Measurements from ENCODE around the gene ADAMTS16.

Gene ADAMTS16

DNA sequence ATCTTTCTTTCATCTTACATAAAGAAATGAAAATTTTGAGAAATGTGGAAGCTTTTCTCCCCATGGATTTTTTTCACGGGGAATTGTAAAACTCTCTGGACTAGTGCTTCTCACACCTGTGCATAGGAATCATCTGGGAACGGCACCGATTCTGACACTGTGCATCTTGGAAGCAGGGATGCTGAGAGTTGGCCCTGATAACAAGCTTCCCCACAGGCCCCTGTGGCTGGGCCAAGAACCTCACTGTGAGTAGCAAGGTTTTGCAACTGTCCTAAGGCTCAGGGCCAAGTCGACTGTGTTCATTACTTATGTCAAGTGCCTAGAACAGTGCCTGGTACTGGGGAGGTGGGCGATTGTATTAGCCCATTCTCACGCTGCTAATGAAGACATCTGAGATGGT is 174.5 kb downstream of the ADAMTS16 start:
- Histone ChIP-seq H3K4me1 (ENCODE audit: control insufficient read depth, insufficient read depth, low read length) (no peaks in the 10 kb centered on the region), H3K9ac (ENCODE audit: low read length) (no peak overlapping the region), H3K4me3 (ENCODE audit: low read length) (no peak overlapping the region)

DNA sequence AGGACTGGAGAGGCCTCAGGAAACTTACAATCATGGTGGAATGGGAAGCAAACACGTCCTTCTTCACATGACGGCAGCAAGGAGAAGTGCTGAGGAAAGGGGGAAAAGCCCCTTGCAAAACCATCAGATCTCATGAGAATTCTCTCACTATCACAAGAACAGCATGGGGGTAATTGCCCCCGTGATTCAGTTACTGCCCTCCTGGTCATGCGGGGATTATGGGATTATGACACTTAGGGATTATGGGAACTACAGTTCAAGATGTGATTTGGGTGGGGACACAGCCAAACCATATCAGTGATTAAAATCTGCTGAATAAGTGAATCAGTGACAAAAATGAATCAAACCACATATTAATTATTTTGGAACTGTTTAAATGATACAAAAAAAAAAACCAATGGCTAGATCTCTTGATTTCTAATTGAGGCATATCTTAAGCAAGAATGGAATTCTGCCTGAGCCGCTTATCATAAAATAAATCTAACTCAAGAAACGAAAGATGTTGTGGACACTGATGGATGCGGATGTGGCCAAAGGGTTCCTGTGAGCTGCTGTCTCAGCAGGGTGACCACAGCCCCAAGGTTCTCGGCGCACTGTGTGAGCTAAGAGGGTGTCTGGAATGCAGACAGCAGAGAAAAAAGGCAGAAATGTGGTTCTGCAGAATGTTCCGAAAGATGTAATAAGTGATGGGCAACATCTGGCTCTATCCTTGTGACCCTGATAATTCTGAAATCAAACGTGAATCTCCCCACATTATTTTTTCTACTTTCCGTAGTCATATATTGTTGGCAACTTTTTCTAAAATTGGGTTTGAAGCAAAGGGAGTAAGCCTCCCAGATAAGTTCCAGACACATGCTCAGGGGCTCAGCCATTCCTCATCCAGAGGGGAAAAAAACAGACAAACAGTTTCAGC is 175.2 kb downstream of the ADAMTS16 start:
- Histone ChIP-seq H3K9me3 (ENCODE audit: control insufficient read depth, low read length) (no peaks in the 10 kb centered on the region), H3K27me3 (ENCODE audit: control insufficient read depth, insufficient read depth, low read length) (no peaks in the 10 kb centered on the region), H3K9ac (ENCODE audit: low read length) (no peak overlapping the region), H3K4me1 (ENCODE audit: control insufficient read depth, insufficient read depth, low read length) (no peaks in the 10 kb centered on the region), H3K4me3 (ENCODE audit: low read length) (no peak overlapping the region), H3K36me3 (ENCODE audit: control insufficient read depth, insufficient read depth, low read length) (no peaks in the 10 kb centered on the region)

More for the DNA sequence above, 174.5 kb downstream of the ADAMTS16 start:
- Histone ChIP-seq H3K36me3 (ENCODE audit: control insufficient read depth, insufficient read depth, low read length) (no peaks in the 10 kb centered on the region), H3K27me3 (ENCODE audit: control insufficient read depth, insufficient read depth, low read length) (no peaks in the 10 kb centered on the region), H3K9me3 (ENCODE audit: control insufficient read depth, low read length) (no peaks in the 10 kb centered on the region)

DNA sequence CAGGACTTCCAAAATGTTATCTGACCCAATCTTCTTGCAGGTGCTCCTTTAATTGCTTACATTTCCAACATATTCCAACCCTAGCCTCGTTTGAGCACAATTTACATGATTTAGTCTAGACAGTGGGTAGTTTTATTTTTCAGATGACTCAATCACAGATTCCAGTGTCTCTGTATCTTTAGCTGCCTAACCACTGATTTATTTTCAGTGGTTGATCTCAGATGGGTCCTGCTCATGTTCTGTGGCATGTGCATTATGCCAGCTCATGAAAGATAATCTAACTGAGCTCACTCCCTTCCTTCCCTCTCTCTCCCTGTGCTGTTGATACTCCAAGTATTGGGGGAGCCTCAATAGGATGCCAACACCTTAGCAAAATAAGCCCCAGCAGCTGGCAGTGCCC is 176.2 kb downstream of the ADAMTS16 start:
- H3K36me3 ChIP-seq (ENCODE audit: control insufficient read depth, insufficient read depth, low read length) = no peaks in the 10 kb centered on the region
- H3K9me3 ChIP-seq (ENCODE audit: control insufficient read depth, low read length) = no peaks in the 10 kb centered on the region
- H3K27me3 ChIP-seq (ENCODE audit: control insufficient read depth, insufficient read depth, low read length) = no peaks in the 10 kb centered on the region
- no peak overlapping the region for H3K4me3 ChIP-seq (ENCODE audit: low read length)
- no peak overlapping the region for H3K9ac ChIP-seq (ENCODE audit: low read length)
- H3K4me1 ChIP-seq (ENCODE audit: control insufficient read depth, insufficient read depth, low read length) = no peaks in the 10 kb centered on the region

GRCh38 chr5:5317976-5318375 is 177.8 kb downstream of the ADAMTS16 start:
- no peaks in the 10 kb centered on the region for H3K9me3 ChIP-seq (ENCODE audit: control insufficient read depth, low read length)

DNA sequence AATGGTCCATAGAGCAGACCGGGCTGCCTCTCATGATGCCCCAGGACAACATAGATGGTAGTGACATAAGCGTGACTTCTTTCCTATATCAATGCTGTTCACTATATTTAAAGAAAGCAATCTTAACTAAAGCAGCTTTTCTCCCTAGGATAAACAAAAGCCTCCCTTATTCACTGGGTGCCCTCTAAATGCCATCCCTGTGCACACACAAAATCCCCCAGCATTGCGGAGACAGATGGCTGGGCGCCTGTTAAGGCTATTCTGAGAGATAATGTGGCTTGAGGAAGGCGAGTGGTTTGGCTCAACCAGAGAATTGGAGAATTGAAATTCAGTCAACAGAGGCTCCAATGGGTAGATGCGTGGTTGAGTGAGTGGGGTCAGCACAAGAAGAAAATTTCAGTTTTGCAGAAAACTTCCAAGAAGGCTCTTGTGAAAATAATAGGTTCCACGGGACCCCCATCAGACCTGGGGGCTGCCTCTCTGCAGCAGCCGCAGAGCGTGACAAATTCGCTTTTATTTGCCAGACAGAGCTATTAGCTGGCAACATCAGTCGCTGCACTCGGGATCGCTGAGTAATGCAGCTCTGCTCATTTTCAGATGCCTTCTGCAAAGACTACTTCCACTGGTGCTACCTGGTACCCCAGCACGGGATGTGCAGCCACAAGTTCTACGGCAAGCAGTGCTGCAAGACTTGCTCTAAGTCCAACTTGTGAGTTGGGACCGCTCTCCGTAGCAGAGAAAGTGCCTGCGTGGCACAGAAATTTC is 178.5 kb downstream of the ADAMTS16 start:
- H3K36me3 ChIP-seq (ENCODE audit: control insufficient read depth, insufficient read depth, low read length) = no peaks in the 10 kb centered on the region
- no peak overlapping the region for H3K9ac ChIP-seq (ENCODE audit: low read length)
- H3K27me3 ChIP-seq (ENCODE audit: control insufficient read depth, insufficient read depth, low read length) = no peaks in the 10 kb centered on the region
- H3K4me3 ChIP-seq (ENCODE audit: low read length) = no peak overlapping the region
- no peaks in the 10 kb centered on the region for H3K4me1 ChIP-seq (ENCODE audit: control insufficient read depth, insufficient read depth, low read length)
- no peaks in the 10 kb centered on the region for H3K9me3 ChIP-seq (ENCODE audit: control insufficient read depth, low read length)

More at GRCh38 chr5:5317976-5318375, 177.8 kb downstream of the ADAMTS16 start:
- H3K9ac ChIP-seq (ENCODE audit: low read length) = no peak overlapping the region
- no peaks in the 10 kb centered on the region for H3K36me3 ChIP-seq (ENCODE audit: control insufficient read depth, insufficient read depth, low read length)
- no peak overlapping the region for H3K4me3 ChIP-seq (ENCODE audit: low read length)
- no peaks in the 10 kb centered on the region for H3K4me1 ChIP-seq (ENCODE audit: control insufficient read depth, insufficient read depth, low read length)
- no peaks in the 10 kb centered on the region for H3K27me3 ChIP-seq (ENCODE audit: control insufficient read depth, insufficient read depth, low read length)

DNA sequence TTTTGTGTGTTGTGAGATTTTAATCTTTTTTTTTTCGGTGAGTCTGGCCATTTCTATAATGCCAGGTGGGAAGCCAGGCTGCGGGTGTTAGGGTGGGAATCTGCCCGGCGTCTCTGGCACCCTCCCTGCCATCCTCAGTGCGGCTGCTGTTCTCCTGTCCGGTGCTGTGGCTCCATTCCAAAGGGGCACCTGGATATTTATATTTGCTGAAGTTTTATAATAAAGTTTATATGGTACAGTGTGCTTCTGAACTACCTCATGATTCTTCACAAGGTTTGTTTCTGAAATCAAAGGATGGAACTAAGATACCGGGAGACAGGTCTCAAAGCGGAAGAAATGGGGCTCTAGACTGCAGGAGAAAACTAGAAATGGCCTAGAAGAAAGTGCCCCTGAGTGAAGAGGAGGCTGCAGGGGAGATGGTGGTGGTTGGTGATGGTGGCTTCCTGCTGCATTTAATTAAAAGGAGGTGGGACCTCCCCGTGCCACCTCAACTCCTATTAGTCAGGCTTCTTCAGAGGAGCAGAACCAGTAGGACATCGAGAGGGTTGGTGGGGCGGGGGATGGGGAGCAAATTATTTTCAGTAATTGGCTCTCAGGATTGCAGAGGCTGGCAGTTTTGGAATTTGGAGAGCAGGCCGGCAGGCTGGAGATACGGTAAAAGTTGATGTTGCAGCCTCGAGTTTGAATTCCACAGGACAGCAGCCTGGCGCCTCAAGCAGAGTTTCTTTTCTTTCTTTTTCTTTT is 180.1 kb downstream of the ADAMTS16 start:
- no peaks in the 10 kb centered on the region for H3K27me3 ChIP-seq (ENCODE audit: control insufficient read depth, insufficient read depth, low read length)
- no peak overlapping the region for H3K9ac ChIP-seq (ENCODE audit: low read length)
- no peak overlapping the region for H3K4me3 ChIP-seq (ENCODE audit: low read length)
- no peaks in the 10 kb centered on the region for H3K36me3 ChIP-seq (ENCODE audit: control insufficient read depth, insufficient read depth, low read length)
- H3K4me1 ChIP-seq (ENCODE audit: control insufficient read depth, insufficient read depth, low read length) = no peaks in the 10 kb centered on the region
- no peaks in the 10 kb centered on the region for H3K9me3 ChIP-seq (ENCODE audit: control insufficient read depth, low read length)

DNA sequence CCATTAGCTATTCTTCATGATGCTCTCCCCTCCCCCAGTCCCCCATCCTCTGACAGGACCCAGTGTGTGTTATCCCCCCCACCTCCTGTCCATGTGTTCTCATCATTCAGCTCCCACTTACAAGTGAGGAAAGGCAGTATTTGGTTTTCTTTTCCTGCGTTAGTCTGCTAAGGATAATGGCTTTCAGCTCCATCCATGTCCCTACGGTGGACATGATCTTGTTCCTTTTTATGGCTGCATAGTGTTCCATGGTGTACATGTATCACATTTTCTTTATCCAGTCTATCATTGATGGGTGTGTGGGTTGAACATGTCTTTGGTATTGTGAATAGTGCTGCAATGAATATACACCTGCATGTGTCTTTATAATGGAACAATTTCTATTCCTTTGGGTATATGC is 181.0 kb downstream of the ADAMTS16 start:
- no peaks in the 10 kb centered on the region for H3K36me3 ChIP-seq (ENCODE audit: control insufficient read depth, insufficient read depth, low read length)
- H3K9me3 ChIP-seq (ENCODE audit: control insufficient read depth, low read length) = no peaks in the 10 kb centered on the region
- H3K9ac ChIP-seq (ENCODE audit: low read length) = no peak overlapping the region
- no peaks in the 10 kb centered on the region for H3K27me3 ChIP-seq (ENCODE audit: control insufficient read depth, insufficient read depth, low read length)
- no peaks in the 10 kb centered on the region for H3K4me1 ChIP-seq (ENCODE audit: control insufficient read depth, insufficient read depth, low read length)
- H3K4me3 ChIP-seq (ENCODE audit: low read length) = no peak overlapping the region

DNA sequence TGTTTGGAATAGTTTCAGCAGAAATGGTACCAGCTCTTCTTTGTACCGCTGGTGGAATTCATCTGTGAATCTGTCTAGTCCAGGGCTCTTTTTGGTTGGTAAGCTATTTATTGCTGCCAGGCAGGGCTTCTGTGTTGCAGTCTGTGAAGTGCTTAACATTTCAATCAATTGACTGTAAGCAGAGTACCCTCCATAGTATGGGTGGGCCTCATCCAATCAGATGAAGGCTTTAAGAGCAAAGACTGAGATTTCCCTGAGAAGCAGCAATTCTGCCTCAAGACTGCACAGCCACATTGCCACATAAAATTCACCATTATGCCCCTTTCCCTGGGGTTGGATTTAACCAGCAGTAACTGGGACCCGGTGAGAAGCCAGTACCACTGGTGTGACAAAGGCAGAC is 183.4 kb downstream of the ADAMTS16 start:
- Histone ChIP-seq H3K27me3 (ENCODE audit: control insufficient read depth, insufficient read depth, low read length) (no peaks in the 10 kb centered on the region), H3K9ac (ENCODE audit: low read length) (no peak overlapping the region), H3K4me1 (ENCODE audit: control insufficient read depth, insufficient read depth, low read length) (no peaks in the 10 kb centered on the region), H3K36me3 (ENCODE audit: control insufficient read depth, insufficient read depth, low read length) (no peaks in the 10 kb centered on the region), H3K4me3 (ENCODE audit: low read length) (no peak overlapping the region), H3K9me3 (ENCODE audit: control insufficient read depth, low read length) (no peaks in the 10 kb centered on the region)

GRCh38 chr5:5326115-5326758 is 186.1 kb downstream of the ADAMTS16 start:
- H3K9me3 ChIP-seq (ENCODE audit: control insufficient read depth, low read length) = no peaks in the 10 kb centered on the region
- no peak overlapping the region for H3K9ac ChIP-seq (ENCODE audit: low read length)
- H3K4me1 ChIP-seq (ENCODE audit: control insufficient read depth, insufficient read depth, low read length) = no peaks in the 10 kb centered on the region
- no peaks in the 10 kb centered on the region for H3K36me3 ChIP-seq (ENCODE audit: control insufficient read depth, insufficient read depth, low read length)
- no peaks in the 10 kb centered on the region for H3K27me3 ChIP-seq (ENCODE audit: control insufficient read depth, insufficient read depth, low read length)
- no peak overlapping the region for H3K4me3 ChIP-seq (ENCODE audit: low read length)

- no peak overlapping the region for H3K4me3 ChIP-seq (ENCODE audit: low read length)
- no peaks in the 10 kb centered on the region for H3K27me3 ChIP-seq (ENCODE audit: control insufficient read depth, insufficient read depth, low read length)
- H3K4me1 ChIP-seq (ENCODE audit: control insufficient read depth, insufficient read depth, low read length) = no peaks in the 10 kb centered on the region
- H3K9ac ChIP-seq (ENCODE audit: low read length) = no peak overlapping the region
- H3K36me3 ChIP-seq (ENCODE audit: control insufficient read depth, insufficient read depth, low read length) = no peaks in the 10 kb centered on the region
- H3K9me3 ChIP-seq (ENCODE audit: control insufficient read depth, low read length) = no peaks in the 10 kb centered on the region
These were observed 187.0 kb downstream of the ADAMTS16 start for GRCh38 chr5:5327126-5327525.

DNA sequence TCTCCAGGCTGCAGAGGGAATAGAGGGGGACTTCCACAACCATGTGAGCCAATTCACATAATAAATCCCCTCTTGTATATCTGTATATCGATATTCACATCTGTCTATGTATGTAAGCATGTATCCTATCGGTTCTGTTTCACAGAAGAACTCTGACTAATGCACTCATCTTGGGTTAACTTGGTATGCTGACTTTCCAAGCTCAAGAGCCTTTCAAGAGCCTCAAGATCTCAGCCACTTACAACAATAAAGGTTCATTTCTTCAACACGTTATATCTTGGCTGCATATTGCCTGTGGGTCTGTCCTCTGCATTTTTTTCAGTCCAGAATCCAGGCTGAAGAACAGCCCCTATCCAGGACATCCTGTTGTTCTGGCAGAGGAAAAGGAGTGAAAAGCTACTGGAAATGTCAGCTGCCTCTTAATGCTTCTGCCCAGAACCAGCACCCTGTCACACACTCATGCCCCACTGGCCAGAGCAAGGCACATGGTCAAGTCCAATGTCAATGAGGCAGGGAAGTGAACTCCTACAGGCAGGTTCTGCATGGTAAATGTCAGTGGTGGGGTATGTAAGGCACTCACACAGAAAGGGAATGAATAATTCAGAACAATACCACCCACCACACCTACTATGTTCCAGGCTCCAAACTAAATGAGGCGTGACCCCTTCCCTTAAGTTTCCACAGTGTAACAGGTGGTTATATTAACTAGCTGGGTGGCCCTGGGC is 190.8 kb downstream of the ADAMTS16 start:
- Histone ChIP-seq H3K27me3 (ENCODE audit: control insufficient read depth, insufficient read depth, low read length) (no peaks in the 10 kb centered on the region), H3K9ac (ENCODE audit: low read length) (no peak overlapping the region), H3K9me3 (ENCODE audit: control insufficient read depth, low read length) (no peaks in the 10 kb centered on the region), H3K36me3 (ENCODE audit: control insufficient read depth, insufficient read depth, low read length) (no peaks in the 10 kb centered on the region), H3K4me3 (ENCODE audit: low read length) (no peak overlapping the region), H3K4me1 (ENCODE audit: control insufficient read depth, insufficient read depth, low read length) (no peaks in the 10 kb centered on the region)

Data from mucosa of stomach (tissue), 1 donor.